ENCODE data around the gene IRGC.
"Not testable (repeated sequence)": the region's sequence is repeated elsewhere in the genome, so short reads cannot be mapped to it uniquely, and the experiment has no call there.

The IRGC gene

DNA sequence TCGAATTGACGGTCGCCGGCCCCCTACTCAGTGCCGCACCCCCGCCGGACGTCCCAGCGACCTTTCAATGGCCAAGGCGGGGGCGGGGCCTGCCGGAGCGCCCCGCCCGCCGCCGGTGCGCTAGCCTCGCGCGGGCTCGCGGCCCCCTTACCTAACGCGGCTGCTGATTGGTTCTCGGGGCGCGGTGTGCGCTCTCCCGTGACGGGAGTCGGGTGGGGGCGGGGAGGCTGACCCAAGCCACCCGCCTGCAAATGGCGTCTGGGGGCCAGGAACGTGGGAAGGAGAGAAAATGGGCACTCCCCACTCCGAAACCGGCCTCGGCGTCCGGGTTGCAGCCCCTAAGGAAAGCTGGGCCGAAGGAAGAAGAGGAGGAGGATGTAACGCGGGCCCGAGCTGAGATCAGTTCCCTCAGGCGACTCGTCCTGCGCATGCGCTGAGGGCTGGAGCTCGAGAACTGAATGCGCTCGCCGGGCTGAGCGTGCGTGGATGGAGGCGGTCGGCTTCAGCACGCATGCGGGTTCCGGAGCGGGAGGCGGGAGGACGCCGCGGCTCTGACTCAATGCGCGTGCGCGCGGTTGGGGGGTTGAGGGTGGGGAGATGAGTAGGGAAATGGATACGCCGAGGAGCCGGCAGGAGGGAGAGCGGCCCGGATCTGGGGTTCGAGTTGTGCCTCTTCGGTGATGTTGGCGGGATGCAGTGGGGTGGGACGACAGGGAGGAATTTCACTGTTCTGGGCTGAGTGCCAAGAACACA, 38.8 kb downstream of the IRGC start, which contains the start of gene SMG9:
Gene SMG9 (minus strand): TSS at position 460 of the 753 bp plus-strand sequence. CDS start 4,221 bp downstream, outside the sequence.
- peak; percentile 97 for DNase-seq (ENCODE audit: low spot score)

DNA sequence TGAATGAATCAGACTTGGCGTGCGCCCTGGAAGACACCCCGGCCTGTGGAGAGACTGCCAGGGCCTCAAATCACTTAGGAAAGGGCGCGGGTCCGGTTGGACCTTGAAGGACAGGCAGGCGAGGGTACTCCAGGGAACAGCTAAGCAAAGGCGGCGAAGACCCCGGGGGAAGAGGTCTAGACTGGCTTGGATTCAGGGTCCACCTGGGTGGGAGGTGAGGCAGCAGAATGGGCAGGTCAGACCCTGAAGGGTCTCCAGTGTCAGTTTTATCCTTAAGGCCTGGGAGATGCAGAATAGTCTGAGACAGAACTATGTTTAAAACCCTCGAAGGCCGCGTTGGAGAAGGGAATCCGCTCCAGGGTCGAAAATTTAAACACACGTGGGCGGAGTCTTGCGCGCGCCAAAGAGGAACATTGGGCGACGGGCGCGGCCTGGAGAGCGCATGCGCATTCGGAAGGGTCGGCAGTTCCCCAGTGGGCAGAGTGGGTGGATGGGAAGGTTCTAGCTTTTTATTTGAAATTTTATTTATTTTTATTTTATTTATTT, 39.5 kb downstream of the IRGC start:
- peak; percentile 91 for DNase-seq (ENCODE audit: low spot score)

DNA sequence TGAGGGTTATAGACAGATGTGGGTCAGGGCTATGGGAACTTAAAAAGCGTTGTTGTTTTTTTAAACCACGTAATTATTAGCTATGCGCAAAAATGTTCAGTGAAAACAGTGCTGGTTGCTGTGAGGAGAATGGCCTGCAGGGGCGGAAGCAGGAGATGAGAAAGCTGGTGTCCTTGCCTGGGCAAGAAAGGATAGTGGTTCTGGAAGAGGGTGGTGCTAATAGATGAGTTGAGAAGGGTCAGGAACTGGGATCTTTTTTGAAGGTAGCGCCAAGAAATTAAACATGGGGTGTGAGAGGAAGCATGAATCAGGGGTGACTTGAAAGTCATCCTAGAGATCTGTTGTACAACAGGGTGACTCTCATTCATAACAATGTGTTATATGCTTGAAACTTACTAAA, 43.6 kb downstream of the IRGC start:
- no peak for DNase-seq (ENCODE audit: low spot score)

DNA sequence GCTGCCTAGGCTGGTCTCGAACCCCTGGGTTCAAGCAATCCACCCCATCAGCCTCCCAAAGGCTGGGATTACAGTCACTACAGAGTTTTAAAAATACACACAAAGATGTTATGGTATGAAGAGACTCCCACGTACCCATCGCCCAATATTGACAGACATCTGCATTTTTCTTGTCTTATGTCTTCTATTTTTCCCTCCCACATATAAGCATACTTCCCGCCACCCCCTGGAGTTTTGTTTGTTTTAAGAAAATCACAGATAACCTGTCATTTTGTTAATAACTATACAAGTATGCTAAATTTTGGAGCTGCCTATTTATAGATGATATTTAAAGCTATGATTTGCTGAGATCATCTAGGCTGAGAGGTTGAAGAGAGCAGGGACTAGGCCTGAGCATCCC, 45.1 kb downstream of the IRGC start:
- no peak for DNase-seq (ENCODE audit: low spot score)

DNA sequence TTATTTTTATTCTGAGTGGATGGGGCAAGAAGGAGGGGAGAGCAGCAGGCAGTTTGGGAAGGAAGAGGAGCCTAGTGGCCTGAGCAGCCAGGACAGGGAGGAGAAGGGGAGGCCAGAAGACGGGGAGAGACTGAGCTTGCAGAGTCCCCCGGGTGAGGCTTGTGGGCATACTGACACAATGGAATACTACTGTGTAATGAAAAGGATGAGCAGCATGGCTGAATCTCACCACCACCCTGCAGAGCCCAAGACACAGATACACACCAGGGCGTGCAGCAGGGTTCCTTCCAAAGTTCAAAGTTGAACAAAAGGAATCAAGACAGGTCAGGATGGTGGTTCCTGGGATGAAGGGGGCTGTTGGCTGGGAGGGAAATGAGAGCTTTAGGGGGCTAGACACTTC, 46.9 kb downstream of the IRGC start:
- no peak for DNase-seq (ENCODE audit: low spot score)

DNA sequence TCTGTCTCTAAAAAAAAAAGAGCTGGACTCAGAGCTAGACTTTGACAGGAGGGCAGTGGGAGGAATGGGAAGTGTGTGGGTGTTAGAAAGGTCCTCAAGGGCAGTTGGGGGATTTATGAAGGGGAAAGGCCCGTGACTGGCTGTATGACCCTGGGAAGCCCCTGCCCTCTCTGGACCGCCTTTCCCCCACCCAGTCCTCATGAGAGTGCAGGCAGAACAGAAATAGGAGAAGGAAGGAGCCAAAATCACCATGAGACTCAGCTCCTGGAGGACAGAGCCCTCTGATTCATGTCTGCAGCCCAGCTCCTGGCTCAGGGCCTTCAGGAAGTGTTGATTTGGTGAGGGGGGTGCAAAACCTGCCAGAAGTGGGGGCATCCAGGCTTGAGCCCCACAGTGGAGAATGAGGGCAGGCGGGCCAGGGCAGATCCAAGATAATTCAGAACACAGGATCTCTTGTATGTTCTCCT, 47.6 kb downstream of the IRGC start:
- DNase-seq (ENCODE audit: low spot score): no peak

DNA sequence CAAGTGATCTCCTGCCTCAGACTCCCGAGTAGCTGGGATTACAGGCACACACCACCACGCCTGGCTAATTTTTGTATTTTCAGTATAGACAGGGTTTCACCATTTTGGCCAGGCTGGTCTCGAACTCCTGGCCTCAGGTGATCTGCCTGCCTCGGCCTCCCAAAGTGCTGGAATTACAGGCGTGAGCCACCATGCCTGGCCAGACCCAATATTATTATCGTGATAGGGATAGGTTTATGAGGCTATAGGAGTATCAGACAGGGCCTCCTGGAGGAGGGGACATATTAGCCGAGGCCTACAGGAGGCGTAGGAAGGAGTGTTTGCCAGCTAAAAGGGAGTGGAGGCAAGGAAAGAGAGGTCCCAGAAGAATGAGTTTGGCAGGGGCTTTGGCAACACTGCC, 48.8 kb downstream of the IRGC start:
- not testable (repeated sequence) for DNase-seq (ENCODE audit: low spot score)

DNA sequence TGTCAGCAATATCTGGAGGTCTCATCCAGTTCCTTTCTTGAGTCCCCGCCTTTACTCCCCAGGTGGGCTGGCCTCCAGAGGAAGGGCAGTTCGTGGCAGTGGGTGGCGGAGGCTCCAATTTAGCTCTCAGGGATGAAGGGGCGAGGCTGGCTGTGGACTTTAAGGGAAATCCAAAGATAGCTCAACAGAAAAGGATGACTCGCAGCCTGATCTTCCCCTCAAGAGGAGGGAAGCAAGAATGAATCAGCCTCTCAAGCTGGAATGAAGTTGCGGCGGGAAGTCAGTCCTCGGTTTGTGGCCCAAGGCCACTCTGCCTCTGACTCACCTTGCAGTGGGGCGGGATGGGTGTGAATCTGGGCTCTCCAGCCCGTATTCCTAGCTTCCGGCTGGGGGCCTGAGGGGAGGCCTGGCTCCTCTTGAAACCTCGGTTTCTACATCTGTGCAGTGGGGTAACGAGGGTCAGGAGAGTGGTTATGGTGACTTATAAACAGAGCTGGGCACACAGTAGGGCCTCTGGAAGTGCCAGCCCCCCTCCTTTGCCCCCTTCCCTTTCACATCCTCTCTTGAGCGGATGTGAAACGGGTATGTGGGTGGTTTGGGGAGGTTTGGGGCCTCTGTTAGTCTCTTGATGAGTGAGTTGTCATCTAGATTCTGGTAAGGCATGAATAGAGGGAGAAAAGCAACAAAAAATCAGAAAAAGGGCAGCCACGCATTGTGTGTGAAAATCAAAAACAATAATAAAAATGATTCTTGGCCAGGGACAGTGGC, 49.4 kb downstream of the IRGC start:
- peak; percentile 70 for DNase-seq (ENCODE audit: low spot score)

DNA sequence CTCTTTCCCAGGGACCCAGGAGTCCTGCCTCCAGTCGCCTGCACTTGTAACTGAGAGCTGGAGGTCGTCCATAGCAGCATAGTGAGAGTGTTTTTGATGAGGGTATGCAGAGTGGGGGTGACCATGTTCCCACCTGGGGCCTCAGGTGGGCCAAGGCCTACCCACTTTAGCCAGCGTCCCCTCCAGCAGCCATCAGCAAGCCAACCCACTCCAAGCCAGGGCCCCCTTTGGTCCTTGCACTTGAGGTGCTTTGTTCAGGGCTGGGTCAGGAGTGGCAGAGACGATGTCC, 50.8 kb downstream of the IRGC start:
- no peak for DNase-seq (ENCODE audit: low spot score)

DNA sequence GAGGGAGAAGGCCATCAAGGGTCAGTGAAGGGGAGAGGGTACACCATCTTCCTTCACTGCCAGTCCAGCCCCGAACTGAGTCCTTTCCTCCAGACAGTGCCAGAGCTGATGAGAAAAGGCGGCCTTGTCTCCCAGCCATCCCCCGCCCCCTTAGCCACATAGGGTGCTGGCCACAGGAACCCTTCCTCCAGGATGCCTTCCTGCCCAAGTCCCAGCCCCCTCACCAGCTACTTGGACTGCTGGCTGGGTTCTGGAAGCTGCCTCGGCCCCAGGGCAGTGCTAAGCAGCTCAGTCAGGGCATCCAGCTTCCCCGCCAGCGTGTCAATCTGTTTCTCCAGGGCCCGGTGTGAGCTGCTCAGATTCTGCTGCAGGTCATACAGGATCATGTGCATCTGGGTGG, 51.4 kb downstream of the IRGC start:
- DNase-seq (ENCODE audit: low spot score): no peak

DNA sequence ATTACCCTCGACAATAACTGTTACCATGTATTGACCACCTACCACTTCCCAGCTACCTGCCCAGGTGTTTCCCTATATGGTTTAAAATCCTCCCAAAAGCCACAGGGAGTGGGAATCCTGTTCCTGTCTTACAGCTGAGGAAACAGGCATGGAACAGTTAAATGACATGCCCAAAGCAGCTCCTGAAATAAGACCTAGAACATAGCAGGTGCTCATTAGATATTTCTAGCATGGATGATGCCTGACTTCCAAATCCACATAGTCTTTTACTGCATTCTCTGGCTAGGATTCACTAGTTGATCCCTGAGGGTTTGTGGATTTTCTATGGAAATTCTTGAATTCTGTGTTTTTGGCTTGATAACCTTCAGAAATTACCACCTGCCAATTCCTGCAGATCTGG, 51.9 kb downstream of the IRGC start:
- DNase-seq (ENCODE audit: low spot score): no peak

DNA sequence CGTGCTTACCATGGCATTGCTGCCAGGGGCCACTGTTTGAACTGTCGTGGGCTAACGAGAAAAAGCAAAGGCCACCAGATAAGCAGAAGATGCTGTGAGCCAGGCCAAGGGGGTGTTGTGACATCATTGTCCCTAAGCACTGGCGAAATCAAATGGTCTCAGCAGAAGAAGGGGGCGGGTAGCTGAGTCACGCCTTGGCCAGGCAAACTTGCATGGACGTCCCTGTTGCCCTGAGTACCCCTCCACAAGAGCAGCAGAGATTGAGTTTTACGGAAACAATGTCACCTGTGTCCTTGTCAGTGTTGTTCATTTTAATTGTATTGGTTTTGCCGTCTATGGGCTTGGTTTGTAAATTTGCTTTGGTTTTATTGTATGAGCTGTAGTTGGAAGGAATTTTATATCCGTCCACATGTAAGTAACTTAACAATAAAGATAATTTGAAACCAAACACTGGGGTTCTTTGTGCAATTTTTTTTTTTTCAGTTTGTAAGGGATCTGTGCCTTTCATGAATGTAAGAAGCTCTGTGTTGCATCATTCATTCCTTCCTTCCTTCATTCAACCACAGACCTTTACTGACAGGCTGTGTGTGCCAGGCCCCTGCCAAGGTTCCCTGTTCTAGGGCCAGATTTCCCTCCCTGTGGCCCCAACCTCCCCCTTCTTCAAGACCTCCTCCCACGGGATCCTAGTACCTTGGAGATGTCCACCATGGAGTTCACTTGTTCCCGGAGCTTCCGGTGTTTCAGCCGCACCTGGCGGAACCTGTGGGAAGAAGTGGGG, 52.6 kb downstream of the IRGC start:
- DNase-seq (ENCODE audit: low spot score): no peak

DNA sequence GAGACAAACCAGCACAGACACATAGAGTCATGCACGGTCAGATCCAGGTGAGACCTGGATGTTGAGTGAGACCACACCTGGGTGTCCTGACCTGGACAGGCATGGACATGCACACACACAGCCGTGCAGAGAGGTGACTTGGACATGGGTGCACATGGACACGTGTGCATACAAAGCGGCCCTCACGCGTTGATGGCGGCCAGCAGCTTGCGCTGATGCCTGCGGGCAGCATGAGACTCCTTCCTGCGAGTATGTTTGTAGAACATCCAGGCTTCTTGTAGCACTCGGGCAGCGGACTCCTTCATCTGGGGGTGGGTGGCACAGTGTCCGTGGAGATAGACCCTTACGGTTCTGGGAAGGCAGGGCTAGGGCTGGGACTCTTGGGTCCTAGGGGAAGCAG, 53.4 kb downstream of the IRGC start:
- no peak for DNase-seq (ENCODE audit: low spot score)
